ENCODE results near the gene TTC33.
A peak's percentile ranks its signal among the peaks of the same experiment; 100 is the strongest.
"Not testable (repeated sequence)": the region's sequence is repeated elsewhere in the genome, so short reads cannot be mapped to it uniquely, and the experiment has no call there.

Gene TTC33, protein sequence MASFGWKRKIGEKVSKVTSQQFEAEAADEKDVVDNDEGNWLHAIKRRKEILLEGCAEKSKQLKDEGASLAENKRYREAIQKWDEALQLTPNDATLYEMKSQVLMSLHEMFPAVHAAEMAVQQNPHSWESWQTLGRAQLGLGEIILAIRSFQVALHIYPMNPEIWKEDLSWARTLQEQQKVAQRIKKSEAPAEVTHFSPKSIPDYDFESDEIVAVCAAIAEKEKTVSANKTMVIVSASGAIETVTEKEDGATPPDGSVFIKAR

DNA sequence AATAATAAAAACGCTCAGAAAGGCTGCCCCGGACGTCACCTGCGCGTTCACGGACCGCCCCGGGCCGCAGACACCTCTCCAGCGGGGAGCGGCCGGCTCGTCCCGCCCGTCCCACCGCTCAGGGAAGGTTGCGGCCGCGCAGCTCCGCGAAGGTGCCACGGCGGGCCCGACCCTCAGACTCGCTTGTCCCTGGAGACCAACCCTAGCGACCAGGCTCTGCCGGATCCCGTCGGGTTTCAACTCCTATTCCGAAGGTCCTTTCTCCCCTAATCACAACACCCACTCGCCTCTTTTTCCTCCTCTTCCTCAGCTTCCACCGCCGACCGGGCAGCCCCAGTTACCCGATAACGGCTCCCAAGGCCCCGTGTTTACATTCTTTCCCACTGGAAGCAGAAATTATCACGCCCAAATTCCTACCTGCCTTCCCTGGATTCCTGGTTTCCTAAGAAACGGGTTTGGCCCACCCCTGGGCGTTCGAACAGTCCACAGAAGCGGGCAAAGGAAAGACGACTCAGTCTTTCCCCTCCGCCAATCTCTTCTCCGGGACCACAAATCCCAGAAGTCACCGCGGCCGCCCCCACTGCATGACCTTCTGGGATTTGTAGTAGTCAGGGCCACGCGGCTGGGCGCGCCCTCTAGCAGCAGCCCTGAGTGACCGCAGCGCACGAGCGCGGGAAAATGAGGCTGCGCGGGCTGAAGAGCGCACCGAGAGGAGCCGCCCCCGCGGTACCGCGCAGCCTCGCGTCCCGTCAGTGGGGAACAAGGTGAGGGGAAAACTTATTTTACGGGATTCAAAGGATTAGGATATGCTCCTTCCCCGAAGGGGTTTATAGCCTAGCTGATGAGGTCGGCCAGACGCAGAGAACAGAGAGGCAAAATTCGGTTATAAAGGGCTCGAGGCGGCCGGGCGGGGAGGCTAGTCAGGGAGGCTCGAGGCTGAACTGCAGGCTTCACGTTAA is at the start of gene TTC33:
Gene TTC33 (minus strand): TSS at position 555 of the 959 bp plus-strand sequence. CDS start 8,943 bp downstream, outside the sequence.
- peak; percentile 91 for DNase-seq

DNA sequence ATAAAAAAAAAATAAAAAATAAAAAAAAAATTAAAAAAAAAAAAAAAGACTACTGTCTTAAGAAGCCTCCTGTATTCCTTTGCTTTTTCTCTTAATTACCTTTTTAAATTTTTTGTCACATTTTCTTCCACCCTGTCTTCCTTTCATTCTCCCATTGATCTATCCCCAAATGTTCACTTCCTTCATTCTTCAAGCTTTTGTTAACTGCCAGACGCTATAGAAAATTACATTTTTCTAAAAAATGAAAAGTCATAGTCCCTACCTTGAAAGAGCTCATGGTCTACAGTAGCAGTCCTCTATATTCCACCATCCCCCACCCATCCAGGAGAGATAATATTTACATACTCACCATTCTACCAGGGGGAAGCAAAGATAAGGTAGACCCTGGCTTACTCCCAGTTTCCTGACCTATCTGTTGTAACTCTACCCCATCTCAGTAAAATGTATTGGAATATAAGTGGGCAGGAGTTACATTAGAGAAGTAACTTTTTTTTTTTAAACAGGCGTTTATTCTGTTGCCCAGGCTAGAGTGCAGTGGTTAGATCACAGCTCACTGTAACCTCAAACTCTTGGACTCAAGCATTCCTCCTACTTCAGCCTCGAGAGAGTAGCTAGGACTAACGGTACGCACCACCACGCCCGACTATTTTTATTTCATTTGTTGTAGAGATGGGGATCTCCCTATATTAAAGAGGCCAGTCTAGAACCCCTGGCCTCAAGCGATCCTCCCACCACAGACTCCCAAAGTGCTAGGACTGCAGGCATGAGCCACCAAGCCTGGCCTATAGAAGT is 46.2 kb upstream of the TTC33 start:
- DNase-seq = no peak

DNA sequence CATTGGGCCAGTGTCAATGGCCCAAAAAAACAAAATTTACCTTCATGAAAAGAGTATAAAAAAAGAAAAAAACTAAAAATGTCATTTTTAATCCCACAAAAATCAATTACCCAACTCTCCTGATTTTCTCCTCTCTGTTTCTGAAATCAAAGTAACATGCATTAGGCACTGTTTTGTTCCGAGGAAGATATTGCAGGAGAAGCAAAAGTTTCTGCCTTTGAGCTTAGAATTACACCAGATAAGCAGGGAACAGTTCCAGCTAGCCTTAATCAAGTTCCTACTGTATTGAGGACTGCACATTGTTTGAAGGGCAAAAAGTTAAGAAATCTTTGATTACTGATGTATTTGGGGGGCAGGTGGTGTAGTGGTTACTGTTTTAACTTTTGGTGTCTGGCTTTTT is 43.5 kb upstream of the TTC33 start:
- no peak for DNase-seq

DNA sequence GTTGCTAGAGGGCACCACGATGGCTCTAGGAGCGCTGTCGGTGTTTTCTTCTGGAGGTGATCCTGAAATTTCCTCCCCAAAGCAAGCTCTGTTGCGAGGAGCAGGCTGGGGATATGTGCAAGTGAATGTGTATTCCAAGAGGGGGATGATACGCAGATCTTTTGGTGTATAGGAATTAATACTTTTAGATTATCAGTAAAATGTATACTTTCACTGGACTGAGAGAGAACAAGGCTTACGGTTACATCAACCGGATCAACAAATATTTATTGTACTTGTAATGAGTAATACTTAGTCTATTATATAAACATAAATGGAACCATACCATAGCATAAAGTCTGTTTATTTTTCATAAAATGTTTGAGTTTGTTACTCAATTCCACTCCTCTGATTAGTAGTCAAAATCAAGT is 43.0 kb upstream of the TTC33 start:
- DNase-seq = no peak

DNA sequence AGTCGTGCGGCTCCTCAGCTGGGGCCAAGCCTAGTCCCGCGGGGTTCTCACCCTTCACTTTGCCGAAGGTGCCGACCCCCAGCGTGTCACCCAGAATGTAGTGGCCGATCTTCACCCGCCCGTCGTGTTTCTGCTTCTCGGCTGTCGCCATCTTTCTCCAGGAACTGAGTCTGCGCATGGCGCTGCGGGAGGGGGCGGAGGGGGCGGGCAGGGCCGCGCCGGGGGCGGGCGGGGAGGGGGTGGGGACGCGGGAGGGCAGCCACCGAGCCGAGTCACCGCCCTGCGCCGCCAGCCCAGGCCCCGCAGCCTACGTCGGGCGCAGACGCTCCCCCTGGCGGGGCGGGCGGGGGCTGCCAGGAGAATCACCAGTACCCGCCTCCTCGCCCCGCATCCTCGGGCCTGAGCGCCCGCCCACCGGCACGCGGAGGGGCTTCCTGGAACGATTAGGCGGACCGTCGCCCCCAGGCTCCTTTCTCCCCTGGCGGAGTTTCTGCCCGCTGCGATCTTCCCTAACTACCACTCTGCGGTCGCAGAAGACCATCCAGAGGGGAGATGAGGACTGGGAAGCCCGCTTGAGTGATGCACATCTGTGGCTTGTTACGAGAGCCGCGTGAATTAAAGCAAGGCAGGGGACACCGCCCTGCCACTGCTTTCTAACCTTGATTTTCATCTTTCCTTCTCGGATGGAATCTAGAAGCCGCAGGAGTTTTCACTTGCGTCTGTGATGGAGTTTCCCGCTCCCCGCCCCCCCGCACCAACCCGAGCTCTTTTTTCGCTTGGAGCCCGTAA is 42.4 kb upstream of the TTC33 start, which contains the start of gene PRKAA1:
Gene PRKAA1 (minus strand): TSS at position 363 of the 789 bp plus-strand sequence. CDS start 185 bp downstream, at position 178.
- DNase-seq = peak; percentile 82

DNA sequence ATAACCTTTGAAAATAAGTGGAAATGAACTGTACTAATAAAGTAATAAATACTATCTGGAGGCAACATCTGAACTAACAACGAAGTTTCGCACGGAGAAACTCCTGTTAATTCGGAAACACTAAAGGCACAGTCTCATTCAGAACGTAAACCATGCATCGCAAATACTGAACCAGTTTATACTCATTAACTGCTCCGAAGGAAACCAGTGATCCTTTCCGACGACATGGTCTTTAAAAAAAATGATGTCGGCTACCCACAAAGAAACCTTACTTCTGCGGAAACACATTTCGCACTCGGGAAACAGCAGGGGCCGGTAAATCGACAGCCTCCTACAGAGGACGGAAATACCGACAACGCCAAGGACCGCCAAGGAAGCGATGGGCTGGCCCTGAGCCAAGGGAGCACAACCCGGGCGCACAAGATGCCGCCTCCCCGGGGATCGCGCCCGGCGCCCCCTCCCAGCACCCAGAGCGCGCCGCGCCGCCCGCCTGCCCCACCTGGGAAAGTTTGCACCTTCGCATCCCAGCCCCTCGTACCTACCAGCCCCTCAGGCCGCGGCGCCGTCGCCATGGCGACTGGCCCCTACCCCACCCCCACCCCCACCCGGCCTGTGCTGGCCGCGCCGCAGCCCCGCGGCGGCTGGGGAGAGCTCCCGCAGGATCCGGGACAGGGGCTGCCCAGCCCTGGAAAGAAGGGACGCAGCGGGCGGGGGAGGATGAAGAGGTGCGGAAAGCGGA is 41.7 kb upstream of the TTC33 start:
- DNase-seq = peak; percentile 27

DNA sequence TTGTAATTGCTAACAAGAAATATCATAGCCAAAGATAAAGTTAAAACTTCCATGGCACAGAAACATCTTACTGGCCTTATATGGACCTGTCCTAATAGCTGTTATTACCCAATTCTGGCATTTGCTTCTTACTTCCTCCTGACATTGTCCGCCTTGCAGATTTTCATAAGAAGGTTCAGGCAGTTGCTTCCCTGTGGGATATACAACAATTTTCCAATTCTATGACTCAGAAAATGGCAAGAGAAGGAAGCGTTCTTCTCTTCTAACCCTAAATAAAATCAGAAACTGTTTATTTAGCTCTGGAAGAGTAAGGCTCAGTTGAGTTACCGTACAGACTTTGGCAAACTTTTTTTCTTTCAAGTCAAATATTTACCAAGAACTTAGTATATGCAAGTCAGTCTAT is 40.7 kb upstream of the TTC33 start:
- DNase-seq = no peak

DNA sequence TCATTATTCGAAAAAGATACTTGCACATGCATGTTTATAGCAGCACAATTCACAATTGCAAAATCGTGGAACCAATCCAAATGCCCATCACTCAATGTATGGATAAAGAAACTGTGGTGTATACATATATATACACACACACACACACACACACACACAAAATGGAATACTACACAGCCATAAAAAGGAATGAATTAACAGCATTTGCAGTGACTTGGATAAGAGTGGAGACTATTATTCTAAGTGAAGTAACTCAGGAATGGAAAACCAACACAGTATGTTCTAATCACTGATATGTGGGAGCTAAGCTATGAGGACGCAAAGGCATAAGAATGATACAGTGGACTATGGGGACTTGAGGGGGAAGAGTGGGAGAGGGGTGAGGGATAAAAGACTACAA is 39.1 kb upstream of the TTC33 start:
- DNase-seq = not testable (repeated sequence)

DNA sequence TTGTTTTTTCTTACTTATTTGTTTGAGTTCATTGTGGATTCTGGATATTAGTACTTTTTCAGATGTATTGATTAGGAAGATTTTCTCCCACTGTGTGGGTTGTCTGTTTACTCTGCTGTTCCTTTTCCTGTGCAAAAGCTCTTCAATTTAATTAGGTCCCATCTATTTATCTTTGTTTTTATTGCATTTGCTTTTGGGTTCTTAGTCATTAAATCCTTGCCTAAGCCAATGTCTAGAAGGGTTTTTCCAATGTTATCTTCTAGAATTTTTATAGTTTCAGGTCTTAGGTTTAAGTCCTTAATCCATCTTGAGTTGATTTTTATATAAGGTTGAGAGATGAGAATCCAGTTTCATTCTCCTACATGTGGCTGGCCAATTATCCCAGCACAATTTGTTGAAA is 38.6 kb upstream of the TTC33 start:
- DNase-seq = not testable (repeated sequence)

DNA sequence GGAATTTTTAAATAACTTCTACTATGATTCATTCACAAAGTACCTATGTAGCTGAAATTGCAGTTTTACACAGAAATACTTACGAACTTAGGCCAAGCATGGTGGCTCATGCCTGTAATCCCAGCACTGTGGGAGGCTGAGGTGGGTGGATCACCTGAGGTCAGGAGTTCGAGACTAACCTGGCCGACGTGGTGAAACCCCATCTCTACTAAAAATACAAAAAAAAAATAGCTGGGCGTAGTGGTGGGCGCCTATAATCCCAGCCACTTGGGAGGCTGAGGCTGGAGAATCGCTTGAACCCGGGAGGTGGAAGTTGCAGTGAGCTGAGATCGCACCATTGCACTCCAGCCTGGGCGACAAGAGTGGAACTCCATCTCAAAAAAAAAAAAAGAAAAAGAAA is 36.9 kb upstream of the TTC33 start:
- not testable (repeated sequence) for DNase-seq

DNA sequence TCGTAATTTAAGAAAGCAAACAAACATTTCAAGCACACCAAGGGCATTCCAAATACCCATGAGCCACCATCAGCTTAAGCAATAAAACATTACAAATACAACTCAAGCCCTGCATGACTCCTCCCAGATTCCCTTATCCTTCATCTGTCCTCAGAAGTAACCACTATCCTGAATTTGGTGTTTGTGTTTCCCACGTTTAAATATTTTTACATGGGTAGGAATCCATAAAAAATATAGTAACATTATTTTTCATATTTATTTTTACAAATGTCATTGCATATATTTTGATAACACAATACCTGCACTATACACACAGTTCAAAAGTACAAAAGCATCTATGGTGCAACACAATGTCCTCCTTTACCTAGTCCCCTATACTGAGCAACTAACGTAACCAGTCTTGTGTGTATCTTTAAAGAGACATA is 36.0 kb upstream of the TTC33 start:
- no peak for DNase-seq

DNA sequence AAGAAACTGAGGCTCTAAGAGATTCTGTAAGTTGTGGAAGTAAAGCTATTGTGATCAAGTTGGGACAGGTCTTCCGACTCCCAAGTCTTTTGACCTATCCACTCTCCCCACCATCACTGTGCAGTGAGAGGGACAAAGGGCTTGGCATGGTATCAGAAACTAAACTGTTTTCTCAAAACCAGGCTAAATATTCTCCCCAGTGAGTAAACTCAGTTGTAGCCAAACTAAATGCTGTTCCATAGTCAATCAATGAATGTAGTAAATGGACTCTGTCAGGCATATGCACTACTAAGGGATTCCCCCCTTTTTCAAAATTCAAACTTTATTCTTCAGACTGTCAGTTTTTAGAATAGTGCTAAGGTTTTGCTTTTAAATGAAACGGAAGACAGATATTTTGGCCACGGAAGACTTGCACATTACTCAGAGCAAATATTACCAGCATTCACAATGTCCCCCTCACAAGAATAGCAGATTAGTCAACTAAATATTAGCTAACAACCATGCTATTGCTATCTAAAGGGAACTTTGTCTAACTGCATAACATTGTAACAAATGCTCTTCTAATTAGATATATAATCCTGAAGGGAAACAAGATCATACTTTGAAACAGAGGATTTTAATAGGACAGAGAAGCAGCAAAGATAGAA is 35.3 kb upstream of the TTC33 start:
- DNase-seq = no peak

DNA sequence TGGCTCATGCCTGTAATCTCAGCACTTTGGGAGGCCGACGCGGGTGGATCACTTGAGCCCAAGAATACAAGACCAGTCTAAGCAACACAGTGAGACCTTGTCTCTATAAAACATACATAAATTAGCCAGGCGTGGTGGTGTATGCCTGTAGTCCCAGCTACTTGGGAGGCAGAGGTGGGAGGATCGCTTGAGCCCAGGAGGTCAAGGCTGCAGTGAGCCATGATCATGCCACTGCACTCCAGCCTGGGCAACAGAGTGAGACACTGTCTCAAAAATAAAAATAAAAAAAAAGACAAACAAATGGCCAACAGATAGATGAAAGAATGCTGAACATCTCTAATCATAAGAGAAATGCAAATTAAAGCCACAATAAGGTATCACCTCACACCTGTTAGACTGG is 33.2 kb upstream of the TTC33 start:
- not testable (repeated sequence) for DNase-seq

DNA sequence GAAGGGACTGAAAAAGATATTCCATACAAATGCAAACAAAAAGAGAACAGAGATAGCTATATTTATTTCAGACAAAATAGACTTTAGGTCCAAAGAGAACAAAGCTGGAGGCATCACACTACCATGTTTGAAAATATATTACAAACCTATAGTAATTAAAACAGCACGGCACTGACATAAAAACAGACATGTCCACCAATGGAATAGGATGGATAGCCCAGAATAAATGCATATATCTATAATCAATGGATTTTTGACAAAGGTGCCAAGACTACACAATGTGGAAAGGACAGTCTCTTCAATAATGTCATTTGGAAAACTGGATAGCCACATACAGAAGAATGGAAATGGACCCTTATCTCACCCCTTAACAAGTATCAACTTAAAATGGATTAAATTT is 32.2 kb upstream of the TTC33 start:
- DNase-seq = no peak

DNA sequence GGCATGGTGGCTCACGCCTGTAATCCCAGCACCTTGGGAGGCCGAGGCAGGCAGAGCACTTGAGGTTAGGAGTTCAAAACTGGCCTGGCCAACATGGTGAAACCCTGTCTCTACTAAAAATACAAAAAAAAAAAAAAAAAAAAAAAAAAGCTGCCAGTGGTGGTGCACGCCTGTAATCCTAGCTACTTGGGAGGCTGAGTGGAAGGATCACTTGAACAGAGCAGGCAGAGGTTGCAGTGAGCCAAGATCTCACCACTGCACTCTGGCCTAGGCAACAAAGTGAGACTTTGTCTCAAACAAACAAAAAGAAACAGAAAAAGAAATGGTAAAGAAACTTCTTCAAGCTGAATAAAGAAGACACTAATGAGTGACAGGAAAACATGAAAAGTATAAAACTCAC is 30.9 kb upstream of the TTC33 start:
- DNase-seq = not testable (repeated sequence)

DNA sequence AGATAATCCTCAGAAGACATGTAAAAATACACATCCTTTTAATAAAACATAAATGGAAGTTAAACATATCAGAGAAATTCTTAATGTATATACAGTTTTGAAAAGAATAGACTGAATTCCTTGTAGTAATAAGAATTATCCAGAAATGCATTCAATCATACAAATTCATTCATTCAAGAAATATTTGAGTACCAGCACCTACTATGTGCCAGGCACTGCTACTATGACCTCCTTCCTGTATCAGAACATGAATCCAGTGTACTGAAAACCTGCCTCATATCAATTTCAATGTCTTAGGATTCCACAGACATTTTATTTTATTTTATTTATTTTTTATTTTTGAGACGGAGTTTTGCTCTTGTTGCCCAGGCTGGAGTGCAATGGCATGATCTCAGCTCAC is 29.2 kb upstream of the TTC33 start:
- DNase-seq = no peak

DNA sequence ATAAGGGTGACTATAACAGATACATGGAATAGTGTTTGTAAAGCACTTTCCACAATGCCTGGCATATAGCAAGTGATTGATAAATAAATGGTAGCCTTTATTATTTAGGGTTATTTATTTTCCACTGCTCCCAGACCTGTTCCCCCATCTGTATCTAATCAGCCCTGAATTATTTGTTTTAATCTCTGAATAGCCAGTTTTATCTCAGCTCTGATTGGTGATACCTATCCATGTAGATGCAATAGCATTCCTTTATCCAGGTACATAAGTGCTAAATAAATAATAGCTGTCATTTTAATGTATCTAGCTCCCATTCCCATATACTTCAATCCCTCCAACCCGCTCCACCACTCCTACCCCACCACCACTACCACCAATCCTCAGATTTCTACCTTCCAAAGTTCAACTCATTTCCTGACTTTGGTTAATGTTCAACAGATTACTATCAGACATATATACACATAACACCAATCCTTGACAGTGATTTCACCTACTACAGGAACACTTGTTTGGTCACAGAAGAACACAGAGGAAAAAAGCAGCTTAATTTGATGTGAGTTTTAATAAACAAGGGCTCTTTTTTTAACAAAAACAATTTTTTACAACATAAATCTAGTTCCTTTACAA is 28.4 kb upstream of the TTC33 start:
- no peak for DNase-seq

DNA sequence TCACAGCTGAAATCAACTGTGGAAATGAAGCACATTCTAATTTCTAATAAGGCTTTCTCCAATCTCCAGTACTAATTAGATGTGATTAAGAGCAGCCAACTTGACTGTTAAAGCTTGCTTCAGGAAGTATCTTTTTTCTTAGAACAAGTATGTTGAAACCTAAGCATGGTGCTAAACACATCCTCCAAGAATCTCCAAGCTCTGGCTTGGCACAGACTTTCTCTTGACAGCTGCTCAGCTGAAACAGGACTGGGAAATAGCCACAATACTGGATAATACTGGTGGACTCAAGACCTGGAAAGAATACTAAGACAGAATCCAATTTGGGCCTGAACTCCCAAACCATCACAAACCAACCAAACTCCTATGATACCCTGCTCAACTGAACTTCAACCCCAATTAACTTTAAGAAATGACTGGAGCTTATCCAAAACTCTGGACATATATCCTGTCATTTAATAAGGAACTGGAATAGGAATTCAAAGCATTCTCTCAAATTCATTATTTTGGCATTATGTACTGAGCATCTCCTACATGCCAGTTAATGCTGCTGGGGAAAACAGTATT is 26.2 kb upstream of the TTC33 start:
- DNase-seq = no peak

DNA sequence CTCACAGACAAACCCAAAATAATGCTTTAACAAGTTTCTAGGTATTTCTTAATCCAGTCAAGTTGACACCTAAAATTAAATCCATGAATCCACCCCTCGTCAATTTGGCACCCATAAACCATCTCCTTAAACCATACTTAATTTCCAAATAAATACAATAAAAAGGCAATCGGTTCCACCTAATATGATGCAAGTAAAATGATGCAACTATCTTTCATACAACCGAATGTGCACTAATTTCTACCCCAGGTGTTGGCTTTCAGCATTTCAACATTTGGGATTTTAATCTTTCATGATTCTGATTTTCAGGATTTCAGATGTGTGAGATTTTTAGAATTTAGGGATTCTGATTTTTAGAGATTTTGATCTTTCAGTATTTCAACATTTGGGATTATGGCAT is 25.1 kb upstream of the TTC33 start:
- no peak for DNase-seq

DNA sequence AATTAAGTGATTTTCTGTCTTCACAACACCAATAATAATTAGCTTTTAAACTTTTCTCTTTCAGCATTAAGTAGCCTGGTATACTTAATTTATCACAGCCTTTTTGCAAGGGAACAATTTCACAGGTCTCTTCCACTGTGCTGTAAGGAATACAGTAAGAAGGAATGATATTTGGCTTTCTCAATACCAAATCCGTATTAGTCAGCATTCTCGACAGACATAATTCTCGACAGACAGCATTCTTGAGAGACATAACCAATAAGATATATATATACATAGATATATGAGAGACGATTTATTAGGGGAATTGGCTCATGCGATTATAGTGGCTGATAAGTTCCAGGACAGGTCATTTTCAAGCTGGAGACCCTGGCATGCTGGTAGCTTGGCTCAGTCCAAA is 24.4 kb upstream of the TTC33 start:
- DNase-seq = no peak
